Measurements from ENCODE around the gene MTHFD1L.

MTHFD1L gene

GRCh38 chr6:150835620-150836019 lies 29.9 kb upstream of the MTHFD1L start:
- H3K4me3 ChIP-seq (ENCODE audit: low read depth, low read length) = no peak overlapping the region
- no peaks in the 10 kb centered on the region for H3K4me1 ChIP-seq
- H3K27me3 ChIP-seq = peaks cover 37% of the 10 kb centered on the region; the same call in 1 of the 2 replicates
- TF ChIP-seq CTCF (IDR thresholded peaks at IDR 0.05; ENCODE audit: low read depth, low read length) = no peak
- no peak for DNase-seq
- H3K36me3 ChIP-seq = no peaks in the 10 kb centered on the region
- H3K9me3 ChIP-seq = no peaks in the 10 kb centered on the region

- no peak for TF ChIP-seq CTCF (IDR thresholded peaks at IDR 0.05; ENCODE audit: low read depth, low read length)
- H3K4me1 ChIP-seq = no peaks in the 10 kb centered on the region
- H3K27me3 ChIP-seq = peaks cover 36% of the 10 kb centered on the region
- no peaks in the 10 kb centered on the region for H3K9me3 ChIP-seq
- no peaks in the 10 kb centered on the region for H3K36me3 ChIP-seq
- H3K4me3 ChIP-seq (ENCODE audit: low read depth, low read length) = no peak overlapping the region
- no peak for DNase-seq
Measured at GRCh38 chr6:150840185-150840584, 25.3 kb upstream of the MTHFD1L start.

- DNase-seq = no peak
- Histone ChIP-seq H3K36me3 (no peaks in the 10 kb centered on the region), H3K9me3 (no peaks in the 10 kb centered on the region), H3K4me3 (ENCODE audit: low read depth, low read length) (no peak overlapping the region), H3K27me3 (peaks cover 31% of the 10 kb centered on the region), H3K4me1 (no peaks in the 10 kb centered on the region)
- no peak for TF ChIP-seq CTCF (IDR thresholded peaks at IDR 0.05; ENCODE audit: low read depth, low read length)
Measured at GRCh38 chr6:150841189-150841588, 24.3 kb upstream of the MTHFD1L start.

GRCh38 chr6:150841697-150842096 lies 23.8 kb upstream of the MTHFD1L start:
- Histone ChIP-seq H3K4me3 (ENCODE audit: low read depth, low read length) (no peak overlapping the region), H3K27me3 (peaks cover 34% of the 10 kb centered on the region), H3K4me1 (no peaks in the 10 kb centered on the region), H3K36me3 (no peaks in the 10 kb centered on the region), H3K9me3 (no peaks in the 10 kb centered on the region)
- no peak for TF ChIP-seq CTCF (IDR thresholded peaks at IDR 0.05; ENCODE audit: low read depth, low read length)
- DNase-seq = no peak

- no peaks in the 10 kb centered on the region for H3K4me1 ChIP-seq
- no peak for DNase-seq
- no peak for TF ChIP-seq CTCF (IDR thresholded peaks at IDR 0.05; ENCODE audit: low read depth, low read length)
- H3K27me3 ChIP-seq = peaks cover 26% of the 10 kb centered on the region
- no peaks in the 10 kb centered on the region for H3K36me3 ChIP-seq
- H3K9me3 ChIP-seq = no peaks in the 10 kb centered on the region
- H3K4me3 ChIP-seq (ENCODE audit: low read depth, low read length) = no peak overlapping the region
Measured at GRCh38 chr6:150844371-150844770, 21.1 kb upstream of the MTHFD1L start.

GRCh38 chr6:150846641-150847040 lies 18.9 kb upstream of the MTHFD1L start:
- DNase-seq = no peak
- no peaks in the 10 kb centered on the region for H3K36me3 ChIP-seq
- H3K9me3 ChIP-seq = no peaks in the 10 kb centered on the region
- no peaks in the 10 kb centered on the region for H3K4me1 ChIP-seq
- H3K4me3 ChIP-seq (ENCODE audit: low read depth, low read length) = no peak overlapping the region
- TF ChIP-seq CTCF (IDR thresholded peaks at IDR 0.05; ENCODE audit: low read depth, low read length) = no peak
- H3K27me3 ChIP-seq = peaks cover 20% of the 10 kb centered on the region
